Testis (tissue), 3 donors: ENCODE data around the gene SUMO1. TPM values are rescaled to one million over a fixed set of nuclear protein-coding genes. Genes with fewer than 3 reads are reported as not detected.

Experiments used
- DNase-seq: peaks from one replicate; pipeline ENCODE4 v3.0.0-alpha.2; 2019
- H3K27ac ChIP-seq, 2 donors: fragments of 200-600 bp; sonication (generic); one replicate each; pipeline ENCODE4 v1.5.1; 2019
- H3K27me3 ChIP-seq: fragments of 200-600 bp; sonication (generic); one replicate; pipeline ENCODE4 v1.5.1; 2019
- H3K36me3 ChIP-seq: fragments of 200-600 bp; sonication (generic); one replicate; pipeline ENCODE4 v1.5.1; 2017; ENCODE audit warnings: low read depth; ENCODE audit errors: missing control alignments
- H3K4me1 ChIP-seq: fragments of 200-600 bp; sonication (generic); one replicate; pipeline ENCODE4 v1.5.1; 2019
- H3K4me3 ChIP-seq, 2 donors: fragments of 200-600 bp; sonication (generic); one replicate each; pipeline ENCODE4 v1.5.1; 2017 to 2019
- H3K9me3 ChIP-seq: fragments of 200-600 bp; sonication (generic); one replicate; pipeline ENCODE4 v1.5.1; 2017
- POLR2A ChIP-seq: fragments of 450-650 bp; IDR thresholded peaks from one replicate; pipeline ENCODE4 v1.6.1; 2017; ENCODE audit warnings: antibody characterized with exemption, mild to moderate bottlenecking, moderate library complexity
- WGBS, 2 donors: methylation state at CpG; one replicate each; pipeline ENCODE4 v1.1.5; 2018; 5-methylcytosine and 5-hydroxymethylcytosine counted together
- intact Hi-C: fragments of 100-400 bp; cut with DNase I; formaldehyde crosslinking; loops from one replicate; pipeline ENCODE4 v1.15.1; 2023; ENCODE audit warnings: low total_unique reads
- polyA plus RNA-seq: library from polyadenylated mRNA; stranded (reverse); fragments of 350-450 nt; fragmentation: Illumina TruSeq; extraction: RNeasy Lipid Tissue Mini Kit (QIAGEN cat#74804); gene quantifications from one replicate; pipeline ENCODE4 v1.2.3, GENCODE V29; 2014; ENCODE audit warnings: low read depth, low replicate concordance; ENCODE audit not compliant: insufficient read depth
- total RNA-seq, 2 donors: library from RNA; depleted of rRNA; stranded (reverse); fragments of >200 nt; gene quantifications; one replicate each; pipeline ENCODE4 v1.2.3, GENCODE V29; 2016
- TF ChIP-seq, protein P1 (sequence below), 3 experiments: fragments of 450-650 bp in 2 of 3; fragments of 200-600 bp in 1 of 3; sonication (generic) in 1 of 3; IDR thresholded peaks; one replicate each; pipeline ENCODE4 v1.5.1; 2016 to 2019; ENCODE audit warnings: antibody characterized with exemption in 3 of 3, mild to moderate bottlenecking in 2 of 3, moderate library complexity in 1 of 3

SUMO1 gene
- total and polyA plus RNA-seq, 3 donors from 2014 or later: 59.0 to 98.8 (median 61.4) TPM

DNA sequence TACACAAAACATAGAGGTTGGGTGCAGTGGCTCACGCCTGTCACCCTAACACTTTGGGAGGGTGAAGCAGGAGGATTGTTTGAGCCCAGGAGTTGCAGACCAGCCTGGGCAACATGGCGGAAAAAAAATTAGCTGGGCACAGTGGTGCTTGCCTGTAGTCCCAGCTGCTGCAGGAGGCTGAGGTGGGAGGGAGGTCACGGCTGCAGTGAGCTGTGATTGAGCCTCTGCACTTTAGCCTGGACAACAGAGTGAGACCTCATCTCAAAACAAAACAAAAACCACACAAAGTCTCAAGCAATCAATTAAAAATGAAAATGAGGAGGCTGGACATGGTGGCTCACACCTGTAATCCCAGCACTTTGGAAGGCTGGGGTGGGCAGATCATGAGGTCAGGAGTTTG, 32.1 kb upstream of the SUMO1 start:
- no peak overlapping the region for H3K4me3 ChIP-seq
- no peaks in the 10 kb centered on the region for H3K9me3 ChIP-seq
- intact Hi-C loops: no loop called here
- H3K27me3 ChIP-seq: no peaks in the 10 kb centered on the region
- no peaks in the 10 kb centered on the region for H3K36me3 ChIP-seq
- 75 to 84% methylated on average over 3 of the region's 3 CpGs for WGBS, 2 donors
- DNase-seq: no peak
- H3K4me1 ChIP-seq: no peaks in the 10 kb centered on the region
- TF ChIP-seq, protein P1, sequence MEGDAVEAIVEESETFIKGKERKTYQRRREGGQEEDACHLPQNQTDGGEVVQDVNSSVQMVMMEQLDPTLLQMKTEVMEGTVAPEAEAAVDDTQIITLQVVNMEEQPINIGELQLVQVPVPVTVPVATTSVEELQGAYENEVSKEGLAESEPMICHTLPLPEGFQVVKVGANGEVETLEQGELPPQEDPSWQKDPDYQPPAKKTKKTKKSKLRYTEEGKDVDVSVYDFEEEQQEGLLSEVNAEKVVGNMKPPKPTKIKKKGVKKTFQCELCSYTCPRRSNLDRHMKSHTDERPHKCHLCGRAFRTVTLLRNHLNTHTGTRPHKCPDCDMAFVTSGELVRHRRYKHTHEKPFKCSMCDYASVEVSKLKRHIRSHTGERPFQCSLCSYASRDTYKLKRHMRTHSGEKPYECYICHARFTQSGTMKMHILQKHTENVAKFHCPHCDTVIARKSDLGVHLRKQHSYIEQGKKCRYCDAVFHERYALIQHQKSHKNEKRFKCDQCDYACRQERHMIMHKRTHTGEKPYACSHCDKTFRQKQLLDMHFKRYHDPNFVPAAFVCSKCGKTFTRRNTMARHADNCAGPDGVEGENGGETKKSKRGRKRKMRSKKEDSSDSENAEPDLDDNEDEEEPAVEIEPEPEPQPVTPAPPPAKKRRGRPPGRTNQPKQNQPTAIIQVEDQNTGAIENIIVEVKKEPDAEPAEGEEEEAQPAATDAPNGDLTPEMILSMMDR (IDR thresholded peaks at IDR 0.05): no peak
- no peak for TF ChIP-seq POLR2A
- H3K27ac ChIP-seq: no peak overlapping the region

DNA sequence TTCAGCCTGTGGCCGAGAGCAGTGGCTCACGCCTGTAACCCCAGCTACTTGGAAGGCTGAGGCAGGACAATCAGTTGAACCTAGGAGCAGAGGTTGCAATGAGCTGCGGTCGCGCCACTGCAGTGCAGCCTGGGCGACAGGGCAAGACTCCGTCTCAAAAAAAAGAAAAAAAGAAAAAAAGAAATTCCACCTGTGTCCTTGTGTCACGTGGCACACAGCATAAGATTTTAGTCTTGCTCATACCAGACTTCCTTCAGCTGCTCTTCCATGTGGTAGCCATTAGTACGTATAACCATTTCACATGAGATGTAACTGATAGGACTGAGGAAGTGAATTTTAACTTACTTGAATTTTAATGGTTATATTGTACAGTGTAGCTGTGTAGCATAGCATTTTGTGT, 31.2 kb upstream of the SUMO1 start:
- TF ChIP-seq, protein P1 (IDR thresholded peaks at IDR 0.05): no peak
- no peak for TF ChIP-seq POLR2A
- no peak overlapping the region for H3K4me3 ChIP-seq
- no peaks in the 10 kb centered on the region for H3K4me1 ChIP-seq
- H3K27me3 ChIP-seq: no peaks in the 10 kb centered on the region
- no peak for DNase-seq
- 70 to 77% methylated on average over 9 of the region's 9 CpGs for WGBS, 2 donors
- H3K27ac ChIP-seq: no peak overlapping the region
- intact Hi-C loops: no loop called here
- H3K9me3 ChIP-seq: no peaks in the 10 kb centered on the region
- no peaks in the 10 kb centered on the region for H3K36me3 ChIP-seq

DNA sequence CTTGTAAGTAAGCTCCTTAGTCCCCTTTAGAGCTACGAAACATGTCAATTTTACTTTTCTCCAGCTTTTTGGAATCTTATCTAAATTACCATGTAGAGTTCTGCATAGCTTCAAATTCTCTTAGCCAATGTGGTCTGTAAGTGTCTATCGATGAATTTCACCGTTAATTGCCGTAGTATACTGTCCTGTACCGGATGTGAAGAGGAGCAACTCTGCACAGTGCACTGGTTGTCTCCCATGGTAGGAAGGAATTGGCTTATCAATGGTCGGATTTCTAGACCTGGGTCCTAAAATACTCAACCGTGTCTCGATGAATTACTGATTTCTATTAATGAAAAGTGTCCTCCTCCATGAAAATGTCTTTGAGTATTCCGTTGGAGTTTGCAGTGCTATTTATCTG, 29.1 kb upstream of the SUMO1 start:
- no peaks in the 10 kb centered on the region for H3K36me3 ChIP-seq
- no peaks in the 10 kb centered on the region for H3K9me3 ChIP-seq
- no peak overlapping the region for H3K27ac ChIP-seq
- H3K4me1 ChIP-seq: peaks cover 2% of the 10 kb centered on the region
- no peak for DNase-seq
- H3K27me3 ChIP-seq: no peaks in the 10 kb centered on the region
- H3K4me3 ChIP-seq: peak overlapping the region; percentile 93 to 97
- intact Hi-C loops: no loop called here
- 4 to 21% methylated on average over 9 of the region's 9 CpGs for WGBS, 2 donors
- TF ChIP-seq, protein P1 (IDR thresholded peaks at IDR 0.05): no peak
- no peak for TF ChIP-seq POLR2A

GRCh38 chr2:202265467-202266277, 27.3 kb upstream of the SUMO1 start, which contains the start of gene NOP58:
TSS of gene NOP58 (plus strand) at chr2:202265763. CDS start at chr2:202265942, 179 bp downstream.
- no peaks in the 10 kb centered on the region for H3K9me3 ChIP-seq
- H3K36me3 ChIP-seq: no peaks in the 10 kb centered on the region
- intact Hi-C loops: no loop called here
- H3K27ac ChIP-seq: peak within 1 kb of the TSS; percentile 97 to 99
- H3K4me1 ChIP-seq: peaks cover 2% of the 10 kb centered on the region
- H3K27me3 ChIP-seq: no peaks in the 10 kb centered on the region
- 0 to 1% methylated on average over 41 to 54 of the region's 54 CpGs for WGBS, 2 donors
- peak within 1 kb of the TSS; percentile 93 to 97 for H3K4me3 ChIP-seq
- peak; percentile 98 for TF ChIP-seq POLR2A
- TF ChIP-seq, protein P1 (IDR thresholded peaks at IDR 0.05): peak in 1 of 3 experiments; percentile 19
- DNase-seq: peak; percentile 97

- TF ChIP-seq, protein P1 (IDR thresholded peaks at IDR 0.05): no peak
- TF ChIP-seq POLR2A: no peak
- intact Hi-C loops: no loop called here
- WGBS, 2 donors: 62 to 78% methylated on average over 4 of the region's 4 CpGs
- H3K4me3 ChIP-seq: no peak overlapping the region
- H3K9me3 ChIP-seq: no peaks in the 10 kb centered on the region
- DNase-seq: no peak
- peaks cover 2% of the 10 kb centered on the region for H3K4me1 ChIP-seq
- no peak overlapping the region for H3K27ac ChIP-seq
- no peaks in the 10 kb centered on the region for H3K27me3 ChIP-seq
- no peaks in the 10 kb centered on the region for H3K36me3 ChIP-seq
Observed at GRCh38 chr2:202261531-202261930, 23.1 kb upstream of the SUMO1 start.
